Body of pancreas (tissue), 4 donors: ENCODE results near the gene EIF4A2.

ENCODE experiments used
- CTCF ChIP-seq, 7 experiments: fragments of 450-650 bp in 4 of 7; fragments of 200-600 bp in 3 of 7; sonication (generic) in 3 of 7; IDR thresholded peaks; one replicate each; pipeline ENCODE4 v1.5.1; 2016 to 2019; ENCODE audit warnings: antibody characterized with exemption in 7 of 7
- POLR2A ChIP-seq, 3 donors: fragments of 450-650 bp; IDR thresholded peaks; one replicate each; pipeline ENCODE4 v1.6.1; 2016; ENCODE audit warnings: antibody characterized with exemption in 3 of 3, mild to moderate bottlenecking in 2 of 3

DNA sequence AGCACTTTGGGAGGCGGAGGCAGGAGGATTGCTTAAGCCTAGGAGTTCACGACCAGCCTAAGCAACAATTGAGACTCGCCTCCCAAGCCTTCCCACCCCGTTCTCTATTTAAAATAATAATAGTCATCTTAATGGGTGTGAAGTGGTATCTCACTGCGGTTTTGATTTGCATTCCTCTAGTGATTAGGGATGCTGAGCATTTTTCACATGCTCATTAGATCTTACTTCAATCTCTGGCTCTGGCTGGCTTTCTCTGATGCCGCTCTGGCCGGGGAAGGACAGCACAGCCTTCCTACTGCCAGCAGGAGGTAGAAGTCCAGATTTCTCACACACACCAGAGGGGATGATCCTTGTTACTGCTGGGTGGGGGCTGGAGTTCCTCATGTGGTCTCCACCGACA is 7.4 kb upstream of the EIF4A2 start:
- TF ChIP-seq CTCF (IDR thresholded peaks at IDR 0.05) (no peak), POLR2A (IDR thresholded peaks at IDR 0.05) (no peak)
